WTC11 (cell line): ENCODE results near the gene FAM131C. TPM values are rescaled to one million over a fixed set of nuclear protein-coding genes. Genes with fewer than 3 reads are reported as not detected.

Experiments used
- ATAC-seq: fragments of 200-7000 bp; cut with Tn5 transposase; 2 replicates; pipeline ENCODE4 v1.10.0; 2021; ENCODE audit warnings: mild to moderate bottlenecking, moderate library complexity
- CTCF ChIA-PET: fragments of 300-600 bp; sonication (Branson Sonifier 250); formaldehyde crosslinking; loops from one replicate; lab custom pipeline; 2021; ENCODE audit warnings: antibody characterized with exemption; lab: Charles Lee
- POLR2A ChIA-PET: fragments of 350-600 bp; sonication (Branson Sonifier 250); formaldehyde crosslinking; loops from one replicate; lab custom pipeline; 2021; ENCODE audit warnings: antibody characterized with exemption; lab: Charles Lee
- DNase-seq: peaks from one replicate; pipeline ENCODE4 v3.0.0; 2021; ENCODE audit warnings: low spot score
- H3K27ac Mint-ChIP-seq: 2 replicates; pipeline ENCODE4 v1.8.0; 2021; ENCODE audit warnings: mixed read lengths
- H3K27me3 Mint-ChIP-seq: 2 replicates; pipeline ENCODE4 v1.8.0; 2021; ENCODE audit warnings: low read depth, mild to moderate bottlenecking, moderate library complexity, mixed read lengths
- H3K36me3 Mint-ChIP-seq: 2 replicates; pipeline ENCODE4 v1.8.0; 2021; ENCODE audit warnings: mixed read lengths
- H3K4me1 Mint-ChIP-seq: 2 replicates; pipeline ENCODE4 v1.8.0; 2022; ENCODE audit warnings: mixed read lengths
- H3K4me3 Mint-ChIP-seq: 2 replicates; pipeline ENCODE4 v1.8.0; 2021; ENCODE audit warnings: mild to moderate bottlenecking, moderate library complexity, mixed read lengths
- H3K9me3 Mint-ChIP-seq: 2 replicates; pipeline ENCODE4 v1.8.0; 2021; ENCODE audit warnings: mixed read lengths
- ELF4 ChIP-seq: sonication (generic); formaldehyde crosslinking; IDR thresholded peaks from 2 replicates; pipeline ENCODE4 v1.8.1; 2022; ENCODE audit warnings: low read depth, mild to moderate bottlenecking, moderate library complexity, missing genetic modification reagents
- ESRRA ChIP-seq: sonication (generic); formaldehyde crosslinking; IDR thresholded peaks from 2 replicates; pipeline ENCODE4 v1.8.1; 2022; ENCODE audit warnings: mild to moderate bottlenecking, missing genetic modification reagents, borderline replicate concordance
- FOXK1 ChIP-seq: sonication (generic); formaldehyde crosslinking; IDR thresholded peaks from 2 replicates; pipeline ENCODE4 v1.8.0; 2022; ENCODE audit warnings: mild to moderate bottlenecking, moderate library complexity, missing genetic modification reagents
- GABPB1 ChIP-seq: sonication (generic); formaldehyde crosslinking; IDR thresholded peaks from 2 replicates; pipeline ENCODE4 v1.8.1; 2023; ENCODE audit warnings: mild to moderate bottlenecking, missing genetic modification reagents
- NR1H2 ChIP-seq: sonication (generic); formaldehyde crosslinking; IDR thresholded peaks from 2 replicates; pipeline ENCODE4 v1.9.0; 2021; ENCODE audit warnings: mild to moderate bottlenecking, moderate library complexity, missing genetic modification reagents
- NR3C1 ChIP-seq: sonication (generic); formaldehyde crosslinking; conservative IDR thresholded peaks from 2 replicates; pipeline ENCODE4 v1.8.1; 2023; ENCODE audit warnings: low read depth, mild to moderate bottlenecking, missing genetic modification reagents
- RORB ChIP-seq: fragments of 250-450 bp; sonication (Bioruptor Pico); IDR thresholded peaks from 2 replicates; pipeline ENCODE4 v1.9.0; 2021; ENCODE audit warnings: mild to moderate bottlenecking
- TCF7 ChIP-seq: sonication (generic); formaldehyde crosslinking; IDR thresholded peaks from 2 replicates; pipeline ENCODE4 v1.8.0; 2022; ENCODE audit warnings: mild to moderate bottlenecking, low read depth, missing genetic modification reagents, moderate library complexity
- ZNF396 ChIP-seq: fragments of 250-450 bp; sonication (Bioruptor Pico); IDR thresholded peaks from 2 replicates; pipeline ENCODE4 v1.8.0; 2021; ENCODE audit warnings: mild to moderate bottlenecking, moderate library complexity, borderline replicate concordance
- ZNF671 ChIP-seq: fragments of 250-450 bp; sonication (Bioruptor Pico); IDR thresholded peaks from 2 replicates; pipeline ENCODE4 v1.8.0; 2021; ENCODE audit warnings: mild to moderate bottlenecking
- total RNA-seq: library from RNA; stranded (reverse); gene quantifications from 3 replicates; pipeline ENCODE4 v1.2.3, GENCODE V29; 2021
- TF ChIP-seq, protein P1 (sequence below): fragments of 200-600 bp; IDR thresholded peaks from 2 replicates; pipeline ENCODE4 v1.8.0; 2022; ENCODE audit warnings: antibody characterized with exemption
- TF ChIP-seq, protein P2 (sequence below): fragments of 250-450 bp; sonication (Bioruptor Pico); IDR thresholded peaks from 2 replicates; pipeline ENCODE4 v1.8.0; 2021; ENCODE audit warnings: mild to moderate bottlenecking
- TF ChIP-seq, protein P3 (sequence below): fragments of 250-450 bp; sonication (Bioruptor Pico); IDR thresholded peaks from 2 replicates; pipeline ENCODE4 v1.9.0; 2021; ENCODE audit warnings: mild to moderate bottlenecking, borderline replicate concordance
- TF ChIP-seq, protein P4 (sequence below): sonication (generic); formaldehyde crosslinking; IDR thresholded peaks from 2 replicates; pipeline ENCODE4 v1.8.1; 2022; ENCODE audit warnings: mild to moderate bottlenecking, moderate library complexity, missing genetic modification reagents
- TF ChIP-seq, protein P5 (sequence below): sonication (generic); formaldehyde crosslinking; IDR thresholded peaks from 2 replicates; pipeline ENCODE4 v1.8.0; 2023; ENCODE audit warnings: missing genetic modification reagents, mild to moderate bottlenecking, borderline replicate concordance
- TF ChIP-seq, protein P6 (sequence below): sonication (generic); formaldehyde crosslinking; IDR thresholded peaks from 2 replicates; pipeline ENCODE4 v1.8.1; 2023; ENCODE audit warnings: mild to moderate bottlenecking, missing genetic modification reagents, moderate library complexity
- TF ChIP-seq, protein P7 (sequence below): sonication (generic); formaldehyde crosslinking; IDR thresholded peaks from 2 replicates; pipeline ENCODE4 v1.8.1; 2022; ENCODE audit warnings: low read depth, mild to moderate bottlenecking, moderate library complexity, missing genetic modification reagents, borderline replicate concordance

Gene FAM131C
- total RNA-seq, 1 experiment from 2014 or later = 1.4 TPM

DNA sequence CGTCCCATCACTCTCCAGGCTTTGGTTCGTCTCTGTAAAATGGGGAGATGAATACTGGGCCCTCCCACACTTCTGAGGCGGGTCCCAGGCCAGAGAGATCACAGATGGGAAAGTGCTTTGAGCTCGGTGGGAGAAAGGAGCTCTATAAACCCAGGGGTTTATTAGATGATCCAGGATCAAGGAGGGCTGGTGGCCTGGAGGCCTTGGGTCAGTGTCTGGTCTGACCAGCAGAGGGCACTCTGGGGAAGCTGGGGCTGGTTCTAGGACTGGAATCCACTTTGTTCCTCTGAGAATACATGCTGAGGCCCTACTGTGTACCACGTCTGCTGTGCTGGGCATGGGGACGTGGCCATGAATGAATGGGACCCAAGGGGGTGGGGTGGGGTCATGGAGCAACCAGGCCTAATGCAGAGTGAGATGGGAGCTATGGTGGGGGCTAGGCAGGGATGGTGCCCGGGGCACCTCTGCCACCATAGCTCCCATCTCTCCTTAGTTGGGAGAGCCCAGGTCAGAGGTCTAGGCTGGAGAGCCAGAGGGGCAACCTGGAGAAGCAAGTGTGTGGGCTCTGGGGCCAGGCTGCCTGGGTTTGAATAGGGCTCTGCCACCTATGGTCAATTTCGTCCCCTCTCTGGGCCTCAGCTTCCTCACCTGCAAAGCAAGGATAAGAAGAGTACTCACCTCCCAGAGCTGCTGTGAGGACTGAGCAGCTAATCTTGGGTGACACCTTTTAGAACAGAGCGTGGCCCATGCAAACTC lies 9.0 kb upstream of the FAM131C start:
- H3K36me3 Mint-ChIP-seq = no peaks in the 10 kb centered on the region
- no peaks in the 10 kb centered on the region for H3K9me3 Mint-ChIP-seq
- TF ChIP-seq, protein P1, sequence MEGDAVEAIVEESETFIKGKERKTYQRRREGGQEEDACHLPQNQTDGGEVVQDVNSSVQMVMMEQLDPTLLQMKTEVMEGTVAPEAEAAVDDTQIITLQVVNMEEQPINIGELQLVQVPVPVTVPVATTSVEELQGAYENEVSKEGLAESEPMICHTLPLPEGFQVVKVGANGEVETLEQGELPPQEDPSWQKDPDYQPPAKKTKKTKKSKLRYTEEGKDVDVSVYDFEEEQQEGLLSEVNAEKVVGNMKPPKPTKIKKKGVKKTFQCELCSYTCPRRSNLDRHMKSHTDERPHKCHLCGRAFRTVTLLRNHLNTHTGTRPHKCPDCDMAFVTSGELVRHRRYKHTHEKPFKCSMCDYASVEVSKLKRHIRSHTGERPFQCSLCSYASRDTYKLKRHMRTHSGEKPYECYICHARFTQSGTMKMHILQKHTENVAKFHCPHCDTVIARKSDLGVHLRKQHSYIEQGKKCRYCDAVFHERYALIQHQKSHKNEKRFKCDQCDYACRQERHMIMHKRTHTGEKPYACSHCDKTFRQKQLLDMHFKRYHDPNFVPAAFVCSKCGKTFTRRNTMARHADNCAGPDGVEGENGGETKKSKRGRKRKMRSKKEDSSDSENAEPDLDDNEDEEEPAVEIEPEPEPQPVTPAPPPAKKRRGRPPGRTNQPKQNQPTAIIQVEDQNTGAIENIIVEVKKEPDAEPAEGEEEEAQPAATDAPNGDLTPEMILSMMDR = peak; percentile 78
- no peak for TF ChIP-seq ZNF396
- no peak overlapping the region for H3K27ac Mint-ChIP-seq
- H3K27me3 Mint-ChIP-seq = peaks cover 3% of the 10 kb centered on the region; the same call in 1 of the 2 replicates
- peaks cover 6% of the 10 kb centered on the region for H3K4me1 Mint-ChIP-seq
- peak; percentile 80 for ATAC-seq
- POLR2A ChIA-PET = interaction anchor here (1.1 kb wide), 2 partner anchors 71 to 80 kb away, joined by 3 to 4 read pairs; no protein-coding TSS in a partner anchor
- CTCF ChIA-PET = interaction anchor here (0.6 to 7.9 kb wide), 57 partner anchors 10 to 538 kb away, joined by 3 to 204 read pairs (median 5); partner anchors contain the start of genes ARHGEF19, CPLANE2, EPHA2 and FAM131C
- DNase-seq = peak; percentile 92
- no peak overlapping the region for H3K4me3 Mint-ChIP-seq

DNA sequence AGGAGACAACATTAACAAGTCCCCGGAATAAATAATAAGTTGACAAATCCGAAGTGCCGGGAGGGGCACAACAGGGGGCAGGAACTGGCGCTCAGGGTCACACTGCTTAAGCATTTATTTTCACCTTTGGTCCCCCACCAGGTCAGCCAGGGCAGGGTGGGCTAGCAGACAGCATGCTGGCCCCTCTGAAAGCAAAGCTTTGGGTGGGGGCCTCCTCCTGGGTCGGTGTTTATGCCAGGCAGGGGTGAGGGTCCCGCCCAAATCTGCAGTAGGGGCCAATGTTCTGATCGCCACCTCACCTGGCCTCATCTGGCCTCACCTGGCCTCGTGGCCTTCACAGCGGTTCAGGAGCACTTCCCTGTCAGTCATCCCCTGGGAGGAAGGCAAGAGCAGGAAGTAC lies 8.2 kb upstream of the FAM131C start:
- H3K4me3 Mint-ChIP-seq = no peak overlapping the region
- H3K36me3 Mint-ChIP-seq = no peaks in the 10 kb centered on the region
- no peak for DNase-seq
- peaks cover 5% of the 10 kb centered on the region for H3K4me1 Mint-ChIP-seq
- no peak for ATAC-seq
- peaks cover 6% of the 10 kb centered on the region; the same call in 1 of the 2 replicates for H3K27me3 Mint-ChIP-seq
- no peak overlapping the region for H3K27ac Mint-ChIP-seq
- ChIA-PET POLR2A (interaction anchor here (1.1 kb wide), 2 partner anchors 72 to 81 kb away, joined by 3 to 4 read pairs; no protein-coding TSS in a partner anchor), CTCF (interaction anchor here (0.6 to 7.9 kb wide), 50 partner anchors 9 to 539 kb away, joined by 3 to 204 read pairs (median 5); partner anchors contain the start of genes ARHGEF19, CPLANE2, EPHA2 and FAM131C)
- no peaks in the 10 kb centered on the region for H3K9me3 Mint-ChIP-seq
- TF ChIP-seq FOXK1 (CRISPR knock-in tag) (no peak), ZNF671 (CRISPR knock-in tag) (no peak), ELF4 (CRISPR knock-in tag) (no peak), NR1H2 (no peak), ZNF396 (no peak), GABPB1 (CRISPR knock-in tag) (no peak), NR3C1 (CRISPR knock-in tag) (no peak), ESRRA (CRISPR knock-in tag) (no peak), TCF7 (CRISPR knock-in tag) (no peak), RORB (CRISPR knock-in tag) (no peak)
- TF ChIP-seq, protein P2, sequence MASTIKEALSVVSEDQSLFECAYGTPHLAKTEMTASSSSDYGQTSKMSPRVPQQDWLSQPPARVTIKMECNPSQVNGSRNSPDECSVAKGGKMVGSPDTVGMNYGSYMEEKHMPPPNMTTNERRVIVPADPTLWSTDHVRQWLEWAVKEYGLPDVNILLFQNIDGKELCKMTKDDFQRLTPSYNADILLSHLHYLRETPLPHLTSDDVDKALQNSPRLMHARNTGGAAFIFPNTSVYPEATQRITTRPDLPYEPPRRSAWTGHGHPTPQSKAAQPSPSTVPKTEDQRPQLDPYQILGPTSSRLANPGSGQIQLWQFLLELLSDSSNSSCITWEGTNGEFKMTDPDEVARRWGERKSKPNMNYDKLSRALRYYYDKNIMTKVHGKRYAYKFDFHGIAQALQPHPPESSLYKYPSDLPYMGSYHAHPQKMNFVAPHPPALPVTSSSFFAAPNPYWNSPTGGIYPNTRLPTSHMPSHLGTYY (CRISPR knock-in tag) = no peak
- TF ChIP-seq, protein P3, sequence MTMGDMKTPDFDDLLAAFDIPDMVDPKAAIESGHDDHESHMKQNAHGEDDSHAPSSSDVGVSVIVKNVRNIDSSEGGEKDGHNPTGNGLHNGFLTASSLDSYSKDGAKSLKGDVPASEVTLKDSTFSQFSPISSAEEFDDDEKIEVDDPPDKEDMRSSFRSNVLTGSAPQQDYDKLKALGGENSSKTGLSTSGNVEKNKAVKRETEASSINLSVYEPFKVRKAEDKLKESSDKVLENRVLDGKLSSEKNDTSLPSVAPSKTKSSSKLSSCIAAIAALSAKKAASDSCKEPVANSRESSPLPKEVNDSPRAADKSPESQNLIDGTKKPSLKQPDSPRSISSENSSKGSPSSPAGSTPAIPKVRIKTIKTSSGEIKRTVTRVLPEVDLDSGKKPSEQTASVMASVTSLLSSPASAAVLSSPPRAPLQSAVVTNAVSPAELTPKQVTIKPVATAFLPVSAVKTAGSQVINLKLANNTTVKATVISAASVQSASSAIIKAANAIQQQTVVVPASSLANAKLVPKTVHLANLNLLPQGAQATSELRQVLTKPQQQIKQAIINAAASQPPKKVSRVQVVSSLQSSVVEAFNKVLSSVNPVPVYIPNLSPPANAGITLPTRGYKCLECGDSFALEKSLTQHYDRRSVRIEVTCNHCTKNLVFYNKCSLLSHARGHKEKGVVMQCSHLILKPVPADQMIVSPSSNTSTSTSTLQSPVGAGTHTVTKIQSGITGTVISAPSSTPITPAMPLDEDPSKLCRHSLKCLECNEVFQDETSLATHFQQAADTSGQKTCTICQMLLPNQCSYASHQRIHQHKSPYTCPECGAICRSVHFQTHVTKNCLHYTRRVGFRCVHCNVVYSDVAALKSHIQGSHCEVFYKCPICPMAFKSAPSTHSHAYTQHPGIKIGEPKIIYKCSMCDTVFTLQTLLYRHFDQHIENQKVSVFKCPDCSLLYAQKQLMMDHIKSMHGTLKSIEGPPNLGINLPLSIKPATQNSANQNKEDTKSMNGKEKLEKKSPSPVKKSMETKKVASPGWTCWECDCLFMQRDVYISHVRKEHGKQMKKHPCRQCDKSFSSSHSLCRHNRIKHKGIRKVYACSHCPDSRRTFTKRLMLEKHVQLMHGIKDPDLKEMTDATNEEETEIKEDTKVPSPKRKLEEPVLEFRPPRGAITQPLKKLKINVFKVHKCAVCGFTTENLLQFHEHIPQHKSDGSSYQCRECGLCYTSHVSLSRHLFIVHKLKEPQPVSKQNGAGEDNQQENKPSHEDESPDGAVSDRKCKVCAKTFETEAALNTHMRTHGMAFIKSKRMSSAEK (CRISPR knock-in tag) = no peak
- TF ChIP-seq, protein P4, sequence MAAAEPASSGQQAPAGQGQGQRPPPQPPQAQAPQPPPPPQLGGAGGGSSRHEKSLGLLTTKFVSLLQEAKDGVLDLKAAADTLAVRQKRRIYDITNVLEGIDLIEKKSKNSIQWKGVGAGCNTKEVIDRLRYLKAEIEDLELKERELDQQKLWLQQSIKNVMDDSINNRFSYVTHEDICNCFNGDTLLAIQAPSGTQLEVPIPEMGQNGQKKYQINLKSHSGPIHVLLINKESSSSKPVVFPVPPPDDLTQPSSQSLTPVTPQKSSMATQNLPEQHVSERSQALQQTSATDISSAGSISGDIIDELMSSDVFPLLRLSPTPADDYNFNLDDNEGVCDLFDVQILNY (CRISPR knock-in tag) = no peak
- TF ChIP-seq, protein P5, sequence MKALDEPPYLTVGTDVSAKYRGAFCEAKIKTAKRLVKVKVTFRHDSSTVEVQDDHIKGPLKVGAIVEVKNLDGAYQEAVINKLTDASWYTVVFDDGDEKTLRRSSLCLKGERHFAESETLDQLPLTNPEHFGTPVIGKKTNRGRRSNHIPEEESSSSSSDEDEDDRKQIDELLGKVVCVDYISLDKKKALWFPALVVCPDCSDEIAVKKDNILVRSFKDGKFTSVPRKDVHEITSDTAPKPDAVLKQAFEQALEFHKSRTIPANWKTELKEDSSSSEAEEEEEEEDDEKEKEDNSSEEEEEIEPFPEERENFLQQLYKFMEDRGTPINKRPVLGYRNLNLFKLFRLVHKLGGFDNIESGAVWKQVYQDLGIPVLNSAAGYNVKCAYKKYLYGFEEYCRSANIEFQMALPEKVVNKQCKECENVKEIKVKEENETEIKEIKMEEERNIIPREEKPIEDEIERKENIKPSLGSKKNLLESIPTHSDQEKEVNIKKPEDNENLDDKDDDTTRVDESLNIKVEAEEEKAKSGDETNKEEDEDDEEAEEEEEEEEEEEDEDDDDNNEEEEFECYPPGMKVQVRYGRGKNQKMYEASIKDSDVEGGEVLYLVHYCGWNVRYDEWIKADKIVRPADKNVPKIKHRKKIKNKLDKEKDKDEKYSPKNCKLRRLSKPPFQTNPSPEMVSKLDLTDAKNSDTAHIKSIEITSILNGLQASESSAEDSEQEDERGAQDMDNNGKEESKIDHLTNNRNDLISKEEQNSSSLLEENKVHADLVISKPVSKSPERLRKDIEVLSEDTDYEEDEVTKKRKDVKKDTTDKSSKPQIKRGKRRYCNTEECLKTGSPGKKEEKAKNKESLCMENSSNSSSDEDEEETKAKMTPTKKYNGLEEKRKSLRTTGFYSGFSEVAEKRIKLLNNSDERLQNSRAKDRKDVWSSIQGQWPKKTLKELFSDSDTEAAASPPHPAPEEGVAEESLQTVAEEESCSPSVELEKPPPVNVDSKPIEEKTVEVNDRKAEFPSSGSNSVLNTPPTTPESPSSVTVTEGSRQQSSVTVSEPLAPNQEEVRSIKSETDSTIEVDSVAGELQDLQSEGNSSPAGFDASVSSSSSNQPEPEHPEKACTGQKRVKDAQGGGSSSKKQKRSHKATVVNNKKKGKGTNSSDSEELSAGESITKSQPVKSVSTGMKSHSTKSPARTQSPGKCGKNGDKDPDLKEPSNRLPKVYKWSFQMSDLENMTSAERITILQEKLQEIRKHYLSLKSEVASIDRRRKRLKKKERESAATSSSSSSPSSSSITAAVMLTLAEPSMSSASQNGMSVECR (CRISPR knock-in tag) = no peak
- TF ChIP-seq, protein P6, sequence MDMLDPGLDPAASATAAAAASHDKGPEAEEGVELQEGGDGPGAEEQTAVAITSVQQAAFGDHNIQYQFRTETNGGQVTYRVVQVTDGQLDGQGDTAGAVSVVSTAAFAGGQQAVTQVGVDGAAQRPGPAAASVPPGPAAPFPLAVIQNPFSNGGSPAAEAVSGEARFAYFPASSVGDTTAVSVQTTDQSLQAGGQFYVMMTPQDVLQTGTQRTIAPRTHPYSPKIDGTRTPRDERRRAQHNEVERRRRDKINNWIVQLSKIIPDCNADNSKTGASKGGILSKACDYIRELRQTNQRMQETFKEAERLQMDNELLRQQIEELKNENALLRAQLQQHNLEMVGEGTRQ (CRISPR knock-in tag) = no peak
- TF ChIP-seq, protein P7, sequence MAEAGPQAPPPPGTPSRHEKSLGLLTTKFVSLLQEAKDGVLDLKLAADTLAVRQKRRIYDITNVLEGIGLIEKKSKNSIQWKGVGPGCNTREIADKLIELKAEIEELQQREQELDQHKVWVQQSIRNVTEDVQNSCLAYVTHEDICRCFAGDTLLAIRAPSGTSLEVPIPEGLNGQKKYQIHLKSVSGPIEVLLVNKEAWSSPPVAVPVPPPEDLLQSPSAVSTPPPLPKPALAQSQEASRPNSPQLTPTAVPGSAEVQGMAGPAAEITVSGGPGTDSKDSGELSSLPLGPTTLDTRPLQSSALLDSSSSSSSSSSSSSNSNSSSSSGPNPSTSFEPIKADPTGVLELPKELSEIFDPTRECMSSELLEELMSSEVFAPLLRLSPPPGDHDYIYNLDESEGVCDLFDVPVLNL (CRISPR knock-in tag) = no peak
